HEK293 (cell line): Measurements from ENCODE around the gene CCDC77.

Experiments
- CTCF ChIA-PET: fragments of 350-600 bp; formaldehyde crosslinking; extraction: SDS; loops from one replicate; lab custom pipeline; 2021; ENCODE audit warnings: antibody characterized with exemption; lab: Yijun Ruan, JAX
- POLR2A ChIA-PET: fragments of 300-600 bp; formaldehyde crosslinking; extraction: SDS; loops from one replicate; lab custom pipeline; 2020; ENCODE audit warnings: antibody characterized with exemption, inconsistent platforms; lab: Yijun Ruan, JAX
- H3K27ac ChIP-seq: fragments of 200-500 bp; sonication (Bioruptor generic); 2 replicates; pipeline ENCODE4 v1.5.1; 2014; ENCODE audit warnings: low read depth, low read length, control low read depth, inconsistent platforms; ENCODE audit errors: extremely low read depth
- H3K36me3 ChIP-seq, 2 experiments: fragments of 200-500 bp in 1 of 2; sonication (Bioruptor generic) in 1 of 2; 1 replicate in 1 of 2; 2 replicates in 1 of 2; pipeline ENCODE4 v1.5.1; 2014 to 2017; ENCODE audit warnings: inconsistent platforms in 2 of 2, low read length in 2 of 2; ENCODE audit not compliant: control insufficient read depth in 2 of 2, insufficient read depth in 1 of 2
- H3K4me1 ChIP-seq: fragments of 200-500 bp; sonication (Bioruptor generic); 2 replicates; pipeline ENCODE4 v1.5.1; 2014; ENCODE audit warnings: mild to moderate bottlenecking, low read length, inconsistent platforms; ENCODE audit not compliant: control insufficient read depth, insufficient read depth
- H3K4me3 ChIP-seq: 2 replicates; pipeline ENCODE4 v1.5.1; 2011; ENCODE audit warnings: low read depth, mild to moderate bottlenecking, control low read depth, low read length, moderate library complexity
- H3K9me3 ChIP-seq: fragments of 200-500 bp; sonication (Bioruptor generic); 2 replicates; pipeline ENCODE4 v1.5.1; 2014; ENCODE audit warnings: low read depth, low read length, inconsistent platforms; ENCODE audit not compliant: control insufficient read depth, insufficient read depth
- BCL6B ChIP-seq: fragments of 450-650 bp; formaldehyde crosslinking; IDR thresholded peaks from 2 replicates; pipeline ENCODE4 v1.5.1; 2017; ENCODE audit warnings: missing biosample characterization, missing genetic modification characterization
- HOXA7 ChIP-seq: sonication (generic); formaldehyde crosslinking; IDR thresholded peaks from 2 replicates; pipeline ENCODE4 v1.8.1; 2022; ENCODE audit warnings: missing genetic modification reagents, borderline replicate concordance
- PRDM4 ChIP-seq: fragments of 450-650 bp; formaldehyde crosslinking; IDR thresholded peaks from 2 replicates; pipeline ENCODE4 v1.5.1; 2017; ENCODE audit warnings: missing biosample characterization, missing genetic modification characterization
- TRIM28 ChIP-seq: IDR thresholded peaks from 2 replicates; pipeline ENCODE4 v1.6.1; 2011; ENCODE audit warnings: low read length, control low read depth, borderline replicate concordance
- ZBTB1 ChIP-seq: fragments of 450-650 bp; formaldehyde crosslinking; IDR thresholded peaks from 2 replicates; pipeline ENCODE4 v1.5.1; 2016; ENCODE audit warnings: missing biosample characterization, missing genetic modification characterization
- ZFP37 ChIP-seq: fragments of 450-650 bp; formaldehyde crosslinking; IDR thresholded peaks from 2 replicates; pipeline ENCODE4 v1.5.1; 2016; ENCODE audit warnings: missing biosample characterization, missing genetic modification characterization
- ZNF112 ChIP-seq: fragments of 450-650 bp; formaldehyde crosslinking; IDR thresholded peaks from 2 replicates; pipeline ENCODE4 v1.5.0; 2017; ENCODE audit warnings: missing biosample characterization, missing genetic modification characterization
- ZNF132 ChIP-seq: fragments of 450-650 bp; formaldehyde crosslinking; IDR thresholded peaks from 2 replicates; pipeline ENCODE4 v1.5.1; 2017; ENCODE audit warnings: missing biosample characterization, missing genetic modification characterization, borderline replicate concordance
- ZNF148 ChIP-seq: fragments of 450-650 bp; formaldehyde crosslinking; IDR thresholded peaks from 2 replicates; pipeline ENCODE4 v1.5.0; 2017; ENCODE audit warnings: missing biosample characterization, missing genetic modification characterization, borderline replicate concordance
- ZNF16 ChIP-seq: fragments of 450-650 bp; formaldehyde crosslinking; IDR thresholded peaks from 2 replicates; pipeline ENCODE4 v1.5.1; 2016; ENCODE audit warnings: low read depth, missing biosample characterization, missing genetic modification characterization
- ZNF2 ChIP-seq: fragments of 450-650 bp; formaldehyde crosslinking; IDR thresholded peaks from 2 replicates; pipeline ENCODE4 v1.5.1; 2016; ENCODE audit warnings: missing biosample characterization, missing genetic modification characterization
- ZNF274 ChIP-seq, 2 experiments: fragments of 200-500 bp in 1 of 2; fragments of 450-650 bp in 1 of 2; sonication (Bioruptor generic) in 1 of 2; formaldehyde crosslinking in 1 of 2; IDR thresholded peaks; 2 replicates each; pipeline versions ENCODE4 v1.5.1 to v1.6.1; 2014 to 2016; ENCODE audit warnings: borderline replicate concordance in 1 of 2, inconsistent platforms in 1 of 2, low read length in 1 of 2, missing biosample characterization in 1 of 2, missing genetic modification characterization in 1 of 2
- ZNF335 ChIP-seq: fragments of 450-650 bp; formaldehyde crosslinking; conservative IDR thresholded peaks from 2 replicates; pipeline ENCODE4 v1.5.1; 2016; ENCODE audit warnings: missing biosample characterization, missing genetic modification characterization
- ZNF37A ChIP-seq: fragments of 450-650 bp; IDR thresholded peaks from 2 replicates; pipeline ENCODE4 v1.5.1; 2018; ENCODE audit warnings: missing biosample characterization, missing genetic modification characterization
- ZNF529 ChIP-seq: fragments of 450-650 bp; formaldehyde crosslinking; IDR thresholded peaks from 2 replicates; pipeline ENCODE4 v1.5.1; 2017; ENCODE audit warnings: missing genetic modification characterization, missing biosample characterization; ENCODE audit not compliant: insufficient replicate concordance
- ZNF548 ChIP-seq: fragments of 450-650 bp; formaldehyde crosslinking; IDR thresholded peaks from 2 replicates; pipeline ENCODE4 v1.5.1; 2016; ENCODE audit warnings: missing biosample characterization, missing genetic modification characterization
- ZNF555 ChIP-seq: fragments of 450-650 bp; formaldehyde crosslinking; conservative IDR thresholded peaks from 2 replicates; pipeline ENCODE4 v1.5.1; 2017; ENCODE audit warnings: missing biosample characterization, mild to moderate bottlenecking, missing genetic modification characterization, inconsistent platforms
- ZNF610 ChIP-seq: fragments of 450-650 bp; formaldehyde crosslinking; IDR thresholded peaks from 2 replicates; pipeline ENCODE4 v1.5.1; 2016; ENCODE audit warnings: missing biosample characterization, missing genetic modification characterization, borderline replicate concordance
- ZNF626 ChIP-seq: fragments of 450-650 bp; sonication (Bioruptor Pico); formaldehyde crosslinking; IDR thresholded peaks from 2 replicates; pipeline ENCODE4 v1.5.1; 2018; ENCODE audit warnings: missing biosample characterization, missing genetic modification characterization, inconsistent platforms

CCDC77 gene

GRCh38 chr12:470133-470532 is 68.7 kb downstream of the CCDC77 start (continued):
- TF ChIP-seq ZNF610: no peak
- TF ChIP-seq BCL6B (tag by site-specific recombination): no peak
- no peak for TF ChIP-seq ZFP37 (tag by site-specific recombination)

- TF ChIP-seq ZNF132 (tag by site-specific recombination) (no peak), TRIM28 (no peak), ZBTB1 (tag by site-specific recombination) (no peak), ZNF529 (tag by site-specific recombination) (no peak)
- Histone ChIP-seq H3K36me3 (no peaks in the 10 kb centered on the region; a peak in 1 of 3 replicates), H3K4me3 (no peak overlapping the region), H3K27ac (no peak overlapping the region), H3K4me1 (peaks cover 3% of the 10 kb centered on the region; the same call in 1 of the 2 replicates), H3K9me3 (no peaks in the 10 kb centered on the region)
- CTCF ChIA-PET: interaction anchor here (0.6 to 1.2 kb wide), 2 partner anchors 11 to 16 kb away, joined by 3 to 4 read pairs; no protein-coding TSS in a partner anchor
- POLR2A ChIA-PET: interaction anchor here (0.7 kb wide), 1 partner anchor 9 kb away, joined by 3 read pairs; no protein-coding TSS in a partner anchor
Measured at GRCh38 chr12:473198-473597, 71.8 kb downstream of the CCDC77 start.

GRCh38 chr12:473863-474577 is 72.6 kb downstream of the CCDC77 start:
- H3K9me3 ChIP-seq: no peaks in the 10 kb centered on the region
- H3K27ac ChIP-seq: no peak overlapping the region
- no peaks in the 10 kb centered on the region for H3K4me1 ChIP-seq
- H3K4me3 ChIP-seq: no peak overlapping the region
- H3K36me3 ChIP-seq: no peaks in the 10 kb centered on the region; a peak in 1 of 3 replicates
- ChIA-PET POLR2A (no interaction called here), CTCF (interaction anchor here (1.1 to 1.2 kb wide), 2 partner anchors 12 to 278 kb away, joined by 3 to 4 read pairs; no protein-coding TSS in a partner anchor)
- TF ChIP-seq ZNF2 (tag by site-specific recombination) (no peak), ZNF555 (tag by site-specific recombination) (no peak), PRDM4 (no peak), ZNF16 (tag by site-specific recombination) (no peak), ZNF274 (IDR thresholded peaks at IDR 0.05; ENCODE audit: low read length) (no peak), ZNF274 (tag by site-specific recombination; IDR thresholded peaks at IDR 0.05; ENCODE audit: borderline replicate concordance) (no peak), ZNF335 (tag by site-specific recombination) (no peak), ZNF548 (tag by site-specific recombination) (no peak), ZNF37A (no peak), HOXA7 (no peak), ZNF626 (tag by site-specific recombination) (no peak), ZNF112 (tag by site-specific recombination) (no peak), ZNF148 (tag by site-specific recombination) (no peak)
